Measurements from ENCODE around the gene POU6F2.

DNA sequence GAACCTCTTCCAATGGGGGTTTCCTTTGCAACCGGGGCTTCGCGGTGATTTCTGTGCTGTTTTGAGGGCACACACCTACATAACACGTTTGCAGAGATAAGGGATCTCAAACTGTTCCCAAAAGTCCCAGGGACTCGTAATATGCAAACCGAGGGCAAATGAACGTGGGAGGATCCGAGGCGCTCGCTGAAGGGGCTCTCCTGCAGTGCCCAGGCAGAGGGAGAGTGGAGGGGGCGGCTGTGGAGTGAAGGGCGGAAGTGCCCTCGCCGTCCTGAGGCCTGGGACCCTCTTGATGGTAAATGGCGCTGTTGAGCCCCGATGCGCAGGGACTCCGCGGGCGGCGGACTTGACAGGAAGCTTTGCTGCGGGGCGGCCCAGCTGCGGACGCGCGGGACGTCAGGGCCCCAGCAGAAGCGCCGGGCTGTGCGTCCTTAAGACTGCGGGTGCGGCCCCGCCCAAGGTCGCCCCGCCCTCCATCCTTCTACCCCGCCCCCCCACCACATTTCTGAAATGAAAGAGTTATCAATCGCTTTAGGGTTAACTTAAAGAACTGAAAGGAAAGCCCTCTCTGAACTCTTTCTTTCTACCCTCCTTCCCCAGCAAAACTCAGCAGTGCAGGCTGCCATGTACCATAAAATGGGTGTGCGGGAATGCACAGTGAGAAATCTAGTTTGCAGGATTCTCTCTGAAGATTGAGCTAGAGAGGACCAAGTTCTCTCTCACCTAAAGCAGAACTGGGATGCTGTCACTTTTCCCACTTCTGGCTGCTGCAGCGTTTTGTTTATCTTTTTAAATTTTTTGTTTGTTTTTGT lies 436.7 kb downstream of the POU6F2 start:
- TF ChIP-seq, protein P1, sequence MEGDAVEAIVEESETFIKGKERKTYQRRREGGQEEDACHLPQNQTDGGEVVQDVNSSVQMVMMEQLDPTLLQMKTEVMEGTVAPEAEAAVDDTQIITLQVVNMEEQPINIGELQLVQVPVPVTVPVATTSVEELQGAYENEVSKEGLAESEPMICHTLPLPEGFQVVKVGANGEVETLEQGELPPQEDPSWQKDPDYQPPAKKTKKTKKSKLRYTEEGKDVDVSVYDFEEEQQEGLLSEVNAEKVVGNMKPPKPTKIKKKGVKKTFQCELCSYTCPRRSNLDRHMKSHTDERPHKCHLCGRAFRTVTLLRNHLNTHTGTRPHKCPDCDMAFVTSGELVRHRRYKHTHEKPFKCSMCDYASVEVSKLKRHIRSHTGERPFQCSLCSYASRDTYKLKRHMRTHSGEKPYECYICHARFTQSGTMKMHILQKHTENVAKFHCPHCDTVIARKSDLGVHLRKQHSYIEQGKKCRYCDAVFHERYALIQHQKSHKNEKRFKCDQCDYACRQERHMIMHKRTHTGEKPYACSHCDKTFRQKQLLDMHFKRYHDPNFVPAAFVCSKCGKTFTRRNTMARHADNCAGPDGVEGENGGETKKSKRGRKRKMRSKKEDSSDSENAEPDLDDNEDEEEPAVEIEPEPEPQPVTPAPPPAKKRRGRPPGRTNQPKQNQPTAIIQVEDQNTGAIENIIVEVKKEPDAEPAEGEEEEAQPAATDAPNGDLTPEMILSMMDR (IDR thresholded peaks at IDR 0.05) = no peak
- no peak for TF ChIP-seq EZH2 (IDR thresholded peaks at IDR 0.05; ENCODE audit: borderline replicate concordance, insufficient read depth, low read depth, low read length, poor library complexity, severe bottlenecking)
